Epithelial cell of esophagus (primary cell): ENCODE measurements around the gene MAP3K3.
A peak's percentile ranks its signal among the peaks of the same experiment; 100 is the strongest.

Experiments used
- DNase-seq: peaks from one replicate; pipeline ENCODE4 v3.0.0; 2010; ENCODE audit warnings: low read depth
- H3K4me3 ChIP-seq: 2 replicates; pipeline ENCODE4 v1.5.1; 2011; ENCODE audit warnings: mild to moderate bottlenecking, low read length, control low read depth
- TF ChIP-seq, protein P1 (sequence below): IDR thresholded peaks from 2 replicates; pipeline ENCODE4 v1.5.1; 2011; ENCODE audit warnings: low read depth, mild to moderate bottlenecking, low read length, control low read depth, inconsistent platforms; ENCODE audit not compliant: insufficient read depth; ENCODE audit errors: missing control alignments

The MAP3K3 gene

DNA sequence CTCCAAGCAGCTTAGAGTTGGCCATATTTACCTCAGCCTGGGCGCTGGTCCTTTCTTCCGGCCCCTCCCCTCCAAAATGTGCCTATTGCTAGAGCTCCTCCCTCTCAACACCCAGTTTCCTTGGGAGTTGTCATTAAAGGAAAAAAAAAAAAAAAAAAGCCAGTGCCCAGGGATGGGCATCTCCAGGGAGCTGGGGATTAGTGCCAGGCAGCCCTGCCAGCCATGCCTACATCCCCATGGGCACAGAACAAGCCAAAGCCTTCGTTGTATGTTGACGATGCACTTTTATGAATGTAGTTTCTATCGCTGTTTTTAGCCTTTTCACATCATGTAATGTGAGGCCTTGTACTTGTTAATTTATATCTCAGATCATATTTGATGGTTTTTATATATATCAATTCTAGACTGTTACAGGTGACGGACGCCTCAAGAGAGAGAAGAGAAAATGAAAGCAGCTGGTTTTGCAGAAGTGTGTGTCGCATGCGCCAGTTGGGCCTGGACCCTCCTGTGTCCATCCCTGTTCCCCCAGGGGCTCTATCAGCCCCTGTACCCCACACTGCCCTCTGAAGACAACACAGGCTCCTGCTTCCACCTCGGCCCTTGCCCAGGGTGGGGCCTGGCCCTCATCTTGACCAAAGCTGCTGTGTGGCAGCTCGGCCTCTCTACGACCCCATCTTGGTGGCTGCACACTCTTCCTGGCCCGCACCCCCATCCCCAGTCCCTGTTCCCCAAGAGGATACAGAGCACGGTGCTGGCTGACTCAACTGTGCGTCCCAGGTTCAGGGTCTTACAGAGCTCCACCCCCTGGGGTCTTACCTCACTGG, 72.9 kb downstream of the MAP3K3 start:
- DNase-seq = no peak
- H3K4me3 ChIP-seq = no peak overlapping the region
- TF ChIP-seq, protein P1, sequence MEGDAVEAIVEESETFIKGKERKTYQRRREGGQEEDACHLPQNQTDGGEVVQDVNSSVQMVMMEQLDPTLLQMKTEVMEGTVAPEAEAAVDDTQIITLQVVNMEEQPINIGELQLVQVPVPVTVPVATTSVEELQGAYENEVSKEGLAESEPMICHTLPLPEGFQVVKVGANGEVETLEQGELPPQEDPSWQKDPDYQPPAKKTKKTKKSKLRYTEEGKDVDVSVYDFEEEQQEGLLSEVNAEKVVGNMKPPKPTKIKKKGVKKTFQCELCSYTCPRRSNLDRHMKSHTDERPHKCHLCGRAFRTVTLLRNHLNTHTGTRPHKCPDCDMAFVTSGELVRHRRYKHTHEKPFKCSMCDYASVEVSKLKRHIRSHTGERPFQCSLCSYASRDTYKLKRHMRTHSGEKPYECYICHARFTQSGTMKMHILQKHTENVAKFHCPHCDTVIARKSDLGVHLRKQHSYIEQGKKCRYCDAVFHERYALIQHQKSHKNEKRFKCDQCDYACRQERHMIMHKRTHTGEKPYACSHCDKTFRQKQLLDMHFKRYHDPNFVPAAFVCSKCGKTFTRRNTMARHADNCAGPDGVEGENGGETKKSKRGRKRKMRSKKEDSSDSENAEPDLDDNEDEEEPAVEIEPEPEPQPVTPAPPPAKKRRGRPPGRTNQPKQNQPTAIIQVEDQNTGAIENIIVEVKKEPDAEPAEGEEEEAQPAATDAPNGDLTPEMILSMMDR = no peak

DNA sequence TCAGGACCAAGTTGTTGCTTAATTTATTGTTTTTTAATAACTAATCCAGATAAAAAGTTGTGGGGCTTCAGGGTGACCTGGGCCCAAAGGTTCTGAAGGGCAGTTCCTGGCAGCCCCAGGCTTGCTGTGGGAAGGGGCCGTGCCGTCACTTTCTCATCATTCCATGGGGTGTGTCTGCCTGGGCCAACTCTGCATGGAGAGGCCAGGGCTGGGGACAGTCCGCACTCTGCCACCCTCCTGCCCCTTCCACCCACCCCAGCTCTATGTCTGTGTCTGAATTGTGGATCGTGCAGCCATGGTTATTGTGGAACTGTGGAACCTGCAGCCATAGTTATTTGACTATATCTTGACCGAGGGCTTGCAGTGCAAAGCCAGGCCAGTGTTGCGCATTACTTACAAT, 73.7 kb downstream of the MAP3K3 start:
- H3K4me3 ChIP-seq = no peak overlapping the region
- TF ChIP-seq, protein P1 = no peak
- no peak for DNase-seq

DNA sequence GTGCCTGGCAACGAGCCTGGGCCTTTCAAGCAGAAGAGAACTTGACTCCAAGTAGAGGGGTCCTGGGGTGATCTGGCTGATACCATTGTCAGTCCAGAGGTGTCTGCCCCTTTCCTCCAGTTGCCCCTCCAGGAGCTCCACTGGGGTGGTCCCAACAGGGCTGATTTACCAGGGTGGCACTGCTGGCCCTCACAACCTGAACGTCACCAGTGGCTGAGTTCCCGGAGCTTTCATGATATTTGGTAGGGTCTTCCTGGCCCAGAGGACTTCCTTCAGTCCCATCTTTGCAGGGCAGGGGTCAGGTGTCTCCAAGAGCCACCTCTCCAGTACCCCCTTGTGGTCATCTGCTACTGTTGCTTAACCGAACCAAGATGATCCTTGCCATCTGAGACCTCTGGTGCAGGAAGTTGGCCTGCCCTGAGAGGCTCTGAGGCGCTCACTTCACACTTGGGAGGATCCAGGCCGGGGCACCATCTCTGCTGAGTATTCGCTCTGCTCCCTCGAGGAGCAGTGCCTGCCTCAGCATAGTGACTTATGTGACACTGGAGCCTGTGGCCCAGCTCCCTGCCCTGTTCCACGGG, 74.3 kb downstream of the MAP3K3 start:
- H3K4me3 ChIP-seq = no peak overlapping the region
- TF ChIP-seq, protein P1 = peak; percentile 4
- no peak for DNase-seq

DNA sequence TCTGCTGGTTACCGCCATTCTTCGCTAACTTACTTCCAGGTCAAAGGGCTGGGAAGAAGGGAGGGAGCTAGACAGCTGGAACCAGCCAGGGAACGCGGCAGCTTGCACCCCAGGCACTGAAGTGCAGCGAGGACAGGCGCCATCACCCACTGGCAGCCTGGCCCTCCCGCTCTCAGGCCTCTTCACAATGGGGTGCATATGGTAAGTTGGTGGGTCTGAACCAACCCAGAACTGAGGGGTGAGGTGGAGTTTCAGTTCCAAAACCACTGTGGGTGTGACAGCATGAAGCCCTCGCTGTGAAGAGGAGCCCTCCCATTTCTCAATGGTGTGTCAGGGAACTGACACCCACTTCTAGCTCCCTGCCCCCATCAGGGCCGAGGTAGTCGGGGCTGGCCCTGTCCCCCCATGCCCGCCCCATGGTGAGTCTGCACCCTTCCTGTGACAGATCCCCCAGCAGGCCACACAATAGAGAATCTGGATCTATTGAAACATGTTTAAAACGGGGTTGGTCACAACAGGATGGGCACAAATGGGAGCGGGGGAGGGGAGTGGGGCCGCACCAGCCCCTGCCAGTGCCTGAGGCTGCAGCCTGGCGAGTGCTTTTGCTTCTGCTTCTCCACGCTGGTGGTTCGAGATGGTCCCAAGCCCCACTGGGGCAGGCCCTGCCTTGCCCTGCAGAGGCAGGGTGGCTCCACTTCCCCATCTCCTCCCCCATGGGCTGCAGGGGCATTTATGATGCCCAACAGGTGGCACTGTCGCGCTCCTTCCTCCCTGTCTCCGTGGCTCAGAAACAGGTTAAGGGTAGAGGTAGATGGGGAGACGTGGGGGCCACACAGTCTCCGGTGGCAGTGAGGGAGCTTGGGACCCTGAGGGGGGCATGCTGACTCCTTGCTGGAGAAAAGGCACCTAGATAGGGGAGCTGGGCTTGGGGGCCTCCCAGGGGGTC, 75.4 kb downstream of the MAP3K3 start:
- TF ChIP-seq, protein P1 = peak; percentile 62
- no peak overlapping the region for H3K4me3 ChIP-seq

DNA sequence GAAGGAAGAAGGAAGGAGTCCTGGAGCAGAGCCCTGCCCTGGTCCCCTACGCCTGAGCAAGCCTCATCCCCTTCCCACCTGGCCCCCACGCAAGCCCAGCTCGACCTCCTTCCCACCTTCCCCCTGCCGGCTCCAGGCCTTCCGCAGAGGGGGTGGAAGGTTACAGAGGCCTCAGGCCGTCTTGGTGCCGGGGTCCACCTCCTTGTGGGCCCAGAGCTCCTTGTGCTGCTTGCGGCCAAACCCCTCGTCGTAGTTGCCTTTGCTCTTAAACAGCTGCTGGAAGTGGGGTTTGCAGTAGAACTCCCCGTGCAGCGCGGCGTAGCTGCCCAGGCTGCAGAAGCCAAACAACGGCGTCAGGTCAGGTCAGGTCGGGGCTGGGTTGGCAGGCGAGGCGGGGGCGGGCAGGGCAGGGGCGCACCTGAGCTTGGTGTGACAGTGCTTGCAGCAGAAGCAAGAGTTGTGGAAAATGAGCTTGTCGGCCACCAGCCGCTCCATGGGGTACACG, 76.2 kb downstream of the MAP3K3 start:
- TF ChIP-seq, protein P1 = no peak
- H3K4me3 ChIP-seq = no peak overlapping the region
- no peak for DNase-seq

More for the DNA sequence above, 75.4 kb downstream of the MAP3K3 start:
- DNase-seq = peak; percentile 64

DNA sequence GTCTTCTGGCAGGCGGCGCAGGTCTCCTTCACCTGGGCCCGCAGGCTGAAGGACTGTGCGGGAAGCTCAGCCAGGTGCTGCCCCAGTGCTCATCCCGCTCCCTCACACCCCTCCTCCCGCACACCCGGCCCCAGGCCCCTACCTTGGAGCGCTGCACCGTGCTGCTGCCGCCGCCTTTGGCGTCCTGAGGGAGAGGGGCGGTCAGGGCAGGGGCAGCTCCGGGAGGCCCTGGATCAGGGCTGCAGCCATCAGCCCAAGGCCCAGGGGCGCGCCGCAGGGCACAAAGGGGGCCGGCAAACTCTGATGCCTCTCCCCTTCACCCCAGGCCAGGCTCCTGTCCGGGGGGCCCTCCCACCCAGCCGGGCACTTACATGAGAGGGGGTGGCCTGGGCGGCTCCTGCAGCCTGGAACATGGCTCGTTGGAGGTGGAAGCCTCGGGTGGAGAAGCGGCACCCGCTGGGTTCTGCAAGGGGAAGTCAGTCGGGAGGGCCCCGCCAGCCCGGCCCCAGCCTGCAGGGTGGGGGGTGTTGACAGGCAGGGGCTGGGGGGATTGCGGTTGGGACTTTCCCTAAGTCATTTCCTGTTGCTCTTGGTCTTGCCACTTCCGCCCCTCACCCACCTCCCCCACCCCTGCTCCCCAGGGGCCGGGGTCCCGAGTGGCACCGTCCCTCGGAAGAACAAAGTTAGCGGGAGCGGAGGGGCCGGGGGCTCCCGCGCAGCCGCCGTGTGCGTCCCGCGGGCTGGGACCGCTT, 76.8 kb downstream of the MAP3K3 start:
- no peak overlapping the region for H3K4me3 ChIP-seq
- no peak for DNase-seq
- TF ChIP-seq, protein P1 = no peak
